Posterior cingulate gyrus (tissue), 11 donors: Measurements from ENCODE around the gene BMF.

ENCODE experiments used
- DNase-seq, 10 donors: peaks; one replicate each; pipeline versions ENCODE4 v3.0.0 to v3.0.0-alpha.2; 2020 to 2021; ENCODE audit warnings: mixed read lengths in 3 of 10
- intact Hi-C: fragments of 100-400 bp; cut with DNase I; formaldehyde crosslinking; loops from one replicate; pipeline ENCODE4 v1.15.1; 2023

BMF gene

GRCh38 chr15:40072216-40072990 is 36.3 kb downstream of the BMF start:
- DNase-seq, result peak in 2 of 10 donors; percentile 61 to 77
- intact Hi-C loops, result no loop called here

GRCh38 chr15:40070608-40071218 is 38.0 kb downstream of the BMF start:
- intact Hi-C loops, result no loop called here
- peak in 2 of 10 donors; percentile 42 to 66 for DNase-seq

- intact Hi-C loops, result no loop called here
These were observed 38.5 kb downstream of the BMF start for GRCh38 chr15:40070166-40070557.

GRCh38 chr15:40069178-40070165 is 39.2 kb downstream of the BMF start:
- intact Hi-C loops, result loop anchor here (1.0 to 2.0 kb wide), 2 partner anchors 12 to 39 kb away; partner anchors contain the start of gene BMF

More at GRCh38 chr15:40070166-40070557, 38.5 kb downstream of the BMF start:
- DNase-seq, result peak in 2 of 10 donors; percentile 39 to 72

GRCh38 chr15:40067921-40068624 is 40.6 kb downstream of the BMF start:
- intact Hi-C loops, result loop anchor here (2.0 kb wide), 1 partner anchor 41 kb away; the partner anchor contains the start of gene BMF
- DNase-seq, result peak in 1 of 10 donors; percentile 15

More at GRCh38 chr15:40069178-40070165, 39.2 kb downstream of the BMF start:
- DNase-seq, result peak; percentile 89 to 99 (median 94)

GRCh38 chr15:40066589-40066988 is 42.1 kb downstream of the BMF start:
- intact Hi-C loops, result no loop called here
- peak in 1 of 10 donors; percentile 12 for DNase-seq

GRCh38 chr15:40065166-40065565 is 43.5 kb downstream of the BMF start:
- intact Hi-C loops, result no loop called here

GRCh38 chr15:40064231-40064894 is 44.3 kb downstream of the BMF start:
- intact Hi-C loops, result no loop called here
- peak in 1 of 10 donors; percentile 65 for DNase-seq

More at GRCh38 chr15:40065166-40065565, 43.5 kb downstream of the BMF start:
- DNase-seq, result peak in 1 of 10 donors; percentile 24

- intact Hi-C loops, result no loop called here
- DNase-seq, result peak in 6 of 10 donors; percentile 26 to 86 (median 46)
These were observed 45.1 kb downstream of the BMF start for GRCh38 chr15:40063563-40064011.

- intact Hi-C loops, result no loop called here
- DNase-seq, result peak in 1 of 10 donors; percentile 47
These were observed 45.7 kb downstream of the BMF start for GRCh38 chr15:40062816-40063562.

- peak in 1 of 10 donors; percentile 9 for DNase-seq
- intact Hi-C loops, result no loop called here
These were observed 47.3 kb downstream of the BMF start for GRCh38 chr15:40061212-40061901.

GRCh38 chr15:40060236-40060961 is 48.3 kb downstream of the BMF start:
- intact Hi-C loops, result no loop called here
- peak in 1 of 10 donors; percentile 9 for DNase-seq

GRCh38 chr15:40059821-40060220 is 48.9 kb downstream of the BMF start:
- DNase-seq, result no peak
- intact Hi-C loops, result no loop called here

- no peak for DNase-seq
These were observed 50.1 kb downstream of the BMF start for GRCh38 chr15:40058476-40059140.

GRCh38 chr15:40055576-40056293 is 52.9 kb downstream of the BMF start:
- no peak for DNase-seq
- intact Hi-C loops, result no loop called here

More at GRCh38 chr15:40058476-40059140, 50.1 kb downstream of the BMF start:
- intact Hi-C loops, result no loop called here
